HG03342 (cell line): Measurements from ENCODE around the gene VPS33B.
A peak's percentile ranks its signal among the peaks of the same experiment; 100 is the strongest.
"Not testable (repeated sequence)": the region's sequence is repeated elsewhere in the genome, so short reads cannot be mapped to it uniquely, and the experiment has no call there.

ENCODE experiments used
- ATAC-seq: cut with Tn5 transposase; IDR thresholded peaks from one replicate; pipeline ENCODE4 v1.9.1; 2021; ENCODE audit warnings: mild to moderate bottlenecking, moderate library complexity; ENCODE audit not compliant: unreplicated experiment

Gene VPS33B

GRCh38 chr15:91032919-91033803 is 10.8 kb upstream of the VPS33B start:
- ATAC-seq, result no peak

GRCh38 chr15:91031796-91032195 is 9.4 kb upstream of the VPS33B start:
- no peak for ATAC-seq

GRCh38 chr15:91027677-91028076 is 5.3 kb upstream of the VPS33B start:
- ATAC-seq, result no peak

DNA sequence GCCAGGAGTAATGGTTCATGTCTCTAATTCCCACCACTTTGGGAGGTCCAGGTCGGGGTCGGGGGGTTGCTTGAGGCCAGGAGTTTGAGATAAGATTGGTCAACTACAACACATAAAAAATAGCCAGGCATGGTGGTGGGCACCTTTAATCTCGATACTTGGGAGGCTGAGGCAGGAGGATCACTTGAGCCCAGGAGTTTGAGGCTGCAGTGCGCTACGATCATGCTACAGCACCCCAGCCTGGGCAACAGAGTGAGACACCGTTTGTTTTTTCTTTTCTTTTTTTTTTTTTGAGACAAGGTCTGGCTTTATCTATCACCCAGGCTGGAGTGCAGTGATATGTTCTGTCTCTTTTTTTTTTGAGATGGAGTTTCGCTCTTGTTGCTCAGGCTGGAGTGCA is 1.3 kb upstream of the VPS33B start:
- no peak for ATAC-seq

- peak; percentile 7 for ATAC-seq
Observed at GRCh38 chr15:91022832-91023129, 387 bp upstream of the VPS33B start.

- no peak for ATAC-seq
Observed at GRCh38 chr15:91021516-91022074, 799 bp downstream of the VPS33B start.

GRCh38 chr15:91018158-91018557 is 4.2 kb downstream of the VPS33B start:
- no peak for ATAC-seq

- ATAC-seq, result no peak
Observed at GRCh38 chr15:91017716-91018115, 4.7 kb downstream of the VPS33B start.

GRCh38 chr15:91013701-91014100 is 8.7 kb downstream of the VPS33B start:
- not testable (repeated sequence) for ATAC-seq

- ATAC-seq, result no peak
Observed at GRCh38 chr15:91007266-91007665, 15.1 kb downstream of the VPS33B start.

DNA sequence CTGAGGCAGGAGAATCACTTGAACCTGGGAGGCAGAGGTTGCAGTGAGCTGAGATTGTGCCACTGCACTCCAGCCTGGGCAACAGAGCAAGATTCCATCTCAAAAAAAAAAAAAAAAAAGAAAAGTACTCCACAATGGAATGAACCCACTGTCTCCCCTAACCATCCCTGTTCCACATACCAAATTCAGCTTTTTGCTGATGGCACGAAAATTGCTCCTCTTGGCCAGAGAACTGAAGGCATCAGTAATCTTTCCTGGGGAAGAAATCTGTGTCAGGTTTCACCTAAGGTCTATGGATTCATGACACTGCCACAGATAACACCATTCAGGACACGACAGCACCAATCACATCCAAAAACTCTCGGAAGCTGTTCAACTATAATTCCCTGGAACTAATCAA is 21.2 kb downstream of the VPS33B start:
- ATAC-seq, result no peak

- ATAC-seq, result no peak
Observed at GRCh38 chr15:90998737-90999136, 23.7 kb downstream of the VPS33B start.

- peak; percentile 94 for ATAC-seq
Observed at GRCh38 chr15:90994417-90995311, 27.7 kb downstream of the VPS33B start, which contains the start of gene PRC1. Gene PRC1, minus strand, starts transcription at chr15:90994535. Its CDS starts 118 bp downstream, at chr15:90994417.

DNA sequence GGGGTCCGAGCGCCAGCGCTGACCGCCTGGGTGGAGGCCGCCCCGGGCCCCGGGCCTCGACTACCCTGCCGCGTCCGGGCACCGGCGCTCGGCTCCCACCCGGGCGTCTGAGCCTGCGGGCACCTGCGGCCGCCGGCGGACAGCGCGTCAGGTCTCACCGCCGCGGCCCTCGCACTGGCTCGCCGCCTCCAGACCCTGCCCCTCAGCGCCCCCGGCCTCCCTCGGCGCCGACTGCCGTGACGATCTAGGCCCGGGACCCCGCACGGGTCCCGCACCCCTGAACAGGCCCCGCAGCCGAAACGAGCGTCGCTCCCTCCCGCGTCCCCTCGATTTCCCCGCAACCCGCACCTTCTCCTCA is 28.4 kb downstream of the VPS33B start:
- ATAC-seq, result peak; percentile 6

DNA sequence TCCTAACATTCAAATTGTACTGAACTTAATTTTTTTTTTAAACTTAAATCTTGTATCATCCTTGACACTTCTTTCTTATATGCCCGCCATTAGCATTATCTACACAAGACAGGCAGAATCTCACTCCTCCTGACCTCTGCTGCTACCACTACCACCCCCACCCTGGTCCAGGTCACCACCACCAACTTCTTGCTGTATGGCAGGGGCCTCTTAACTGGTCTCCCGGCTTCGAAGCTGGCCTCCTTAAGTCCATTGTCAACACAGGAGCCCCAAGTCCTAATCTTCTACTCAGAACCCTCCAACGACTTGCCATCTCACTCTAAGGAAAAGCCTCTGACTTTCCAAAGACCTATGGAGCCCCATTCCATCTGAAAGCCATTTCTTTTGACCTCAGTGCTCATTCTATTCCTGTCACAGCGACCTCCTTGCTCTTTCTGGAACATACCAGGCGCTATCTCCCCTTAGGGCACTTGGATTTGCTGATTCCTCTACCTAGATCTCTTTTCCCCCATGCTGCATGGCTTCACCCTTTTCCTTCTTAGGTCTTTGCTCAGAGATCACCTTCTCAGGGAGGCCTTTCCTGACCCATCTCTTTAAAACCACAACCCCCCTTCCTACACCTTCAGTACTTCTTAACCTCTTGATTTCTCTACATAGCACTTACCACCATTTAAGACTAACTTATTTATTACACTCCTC is 30.7 kb downstream of the VPS33B start:
- ATAC-seq, result no peak

DNA sequence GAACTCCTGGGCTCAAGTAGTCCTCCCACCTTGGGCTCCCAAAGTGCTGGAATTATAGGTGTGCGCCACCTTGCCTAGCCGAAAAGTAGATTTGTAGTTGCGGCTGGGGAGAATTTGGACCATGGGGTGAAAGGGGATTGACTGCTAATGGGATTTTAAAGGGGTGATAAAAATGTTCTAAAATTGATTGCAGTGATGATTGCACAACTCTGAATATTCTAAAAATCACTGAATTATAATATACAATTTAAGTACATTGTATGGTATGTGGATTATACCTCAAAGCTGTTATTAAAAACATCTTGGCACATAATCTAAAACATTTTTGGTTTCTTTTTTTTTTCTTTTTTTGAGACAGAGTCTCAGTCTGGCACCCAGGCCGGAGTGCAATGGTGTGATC is 31.9 kb downstream of the VPS33B start:
- no peak for ATAC-seq

DNA sequence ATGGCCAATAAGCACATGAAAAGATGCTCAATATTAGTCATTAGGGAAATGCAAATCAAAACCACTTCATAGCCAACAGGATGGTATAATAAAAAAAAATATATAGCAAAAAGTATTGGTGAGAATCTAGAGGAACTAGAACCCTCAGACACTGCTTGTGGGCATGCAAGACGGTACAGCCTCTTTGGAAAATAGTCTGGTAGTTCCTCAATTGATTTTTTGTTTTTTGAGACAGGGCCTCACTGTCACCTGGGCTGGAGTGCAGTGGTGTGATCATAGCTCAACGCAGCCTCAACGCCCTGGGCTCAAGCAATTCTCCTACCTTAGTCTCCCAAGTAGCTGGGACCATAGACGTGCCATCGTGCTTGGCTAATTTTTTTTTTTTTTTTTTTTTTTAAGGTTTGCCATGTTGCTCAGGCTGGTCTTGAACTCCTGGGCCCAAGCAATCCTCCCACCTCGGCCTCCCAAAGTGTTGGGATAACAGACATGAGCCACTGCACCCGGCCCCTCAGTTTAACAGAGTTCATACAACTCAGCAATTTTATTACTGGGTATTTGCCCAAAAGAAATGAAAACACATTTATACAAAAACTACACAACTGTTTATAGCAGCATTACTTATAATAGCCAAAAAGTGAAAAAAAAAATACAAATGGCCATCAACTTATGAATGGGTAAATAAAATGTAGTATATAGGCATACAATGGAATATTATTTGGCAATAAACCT is 33.2 kb downstream of the VPS33B start:
- no peak for ATAC-seq

DNA sequence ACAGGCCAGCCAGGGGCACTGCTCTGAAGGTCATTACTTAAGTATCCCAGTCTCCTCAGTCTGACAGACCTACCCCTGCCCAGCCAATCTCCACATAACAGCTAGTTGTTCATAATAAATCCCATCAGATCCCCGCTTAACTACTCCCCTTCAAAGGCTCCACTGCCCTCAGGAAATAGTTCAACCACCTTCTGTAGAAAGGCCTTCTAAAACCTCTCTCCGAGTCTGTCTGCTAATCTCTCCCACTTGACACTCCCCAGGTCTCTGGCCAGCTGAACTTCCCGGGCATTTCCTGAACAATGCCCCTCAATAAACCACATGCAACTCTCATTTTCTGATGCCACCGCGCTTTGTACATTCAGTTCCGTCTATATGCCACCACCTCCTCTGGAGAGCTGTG is 34.1 kb downstream of the VPS33B start:
- ATAC-seq, result no peak

- ATAC-seq, result no peak
Observed at GRCh38 chr15:90987561-90988141, 34.7 kb downstream of the VPS33B start.
